ENCODE data around the gene SOX8.
"Not testable (repeated sequence)": the region's sequence is repeated elsewhere in the genome, so short reads cannot be mapped to it uniquely, and the experiment has no call there.

SOX8 gene

GRCh38 chr16:1014771-1015495, 33.4 kb downstream of the SOX8 start:
- no peak for DNase-seq

GRCh38 chr16:1018447-1019198, 37.1 kb downstream of the SOX8 start:
- DNase-seq: no peak
- in situ Hi-C loops (cut with MboI; ENCODE audit: low pct_unique_long_range_greater_than_20kb, low sequenced_read_pairs): no loop called here

More at GRCh38 chr16:1014771-1015495, 33.4 kb downstream of the SOX8 start:
- in situ Hi-C loops (cut with MboI; ENCODE audit: low pct_unique_long_range_greater_than_20kb, low sequenced_read_pairs): no loop called here

GRCh38 chr16:1019231-1020090, 37.9 kb downstream of the SOX8 start:
- no peak for DNase-seq

GRCh38 chr16:1020091-1020399, 38.5 kb downstream of the SOX8 start:
- in situ Hi-C loops (cut with MboI; ENCODE audit: low pct_unique_long_range_greater_than_20kb, low sequenced_read_pairs): no loop called here

More at GRCh38 chr16:1019231-1020090, 37.9 kb downstream of the SOX8 start:
- in situ Hi-C loops (cut with MboI; ENCODE audit: low pct_unique_long_range_greater_than_20kb, low sequenced_read_pairs): no loop called here

GRCh38 chr16:1020591-1020990, 39.0 kb downstream of the SOX8 start:
- in situ Hi-C loops (cut with MboI; ENCODE audit: low pct_unique_long_range_greater_than_20kb, low sequenced_read_pairs): no loop called here
- no peak for DNase-seq

More at GRCh38 chr16:1020091-1020399, 38.5 kb downstream of the SOX8 start:
- no peak for DNase-seq

GRCh38 chr16:1021553-1022160, 40.1 kb downstream of the SOX8 start:
- in situ Hi-C loops (cut with MboI; ENCODE audit: low pct_unique_long_range_greater_than_20kb, low sequenced_read_pairs): no loop called here
- no peak for DNase-seq

- DNase-seq: no peak
- in situ Hi-C loops (cut with MboI; ENCODE audit: low pct_unique_long_range_greater_than_20kb, low sequenced_read_pairs): no loop called here
Observed at GRCh38 chr16:1022466-1022865, 40.9 kb downstream of the SOX8 start.

- in situ Hi-C loops (cut with MboI; ENCODE audit: low pct_unique_long_range_greater_than_20kb, low sequenced_read_pairs): no loop called here
- DNase-seq: no peak
Observed at GRCh38 chr16:1024138-1024537, 42.6 kb downstream of the SOX8 start.

GRCh38 chr16:1025183-1025809, 43.7 kb downstream of the SOX8 start:
- in situ Hi-C loops (cut with MboI; ENCODE audit: low pct_unique_long_range_greater_than_20kb, low sequenced_read_pairs); DNase-seq: not testable (repeated sequence)

GRCh38 chr16:1026057-1026783, 44.6 kb downstream of the SOX8 start:
- no peak for DNase-seq
- in situ Hi-C loops (cut with MboI; ENCODE audit: low pct_unique_long_range_greater_than_20kb, low sequenced_read_pairs): no loop called here

GRCh38 chr16:1026784-1027500, 45.4 kb downstream of the SOX8 start:
- in situ Hi-C loops (cut with MboI; ENCODE audit: low pct_unique_long_range_greater_than_20kb, low sequenced_read_pairs): no loop called here
- DNase-seq: no peak

GRCh38 chr16:1027501-1027815, 45.9 kb downstream of the SOX8 start:
- in situ Hi-C loops (cut with MboI; ENCODE audit: low pct_unique_long_range_greater_than_20kb, low sequenced_read_pairs): no loop called here
- no peak for DNase-seq

GRCh38 chr16:1028056-1028455, 46.5 kb downstream of the SOX8 start:
- DNase-seq: no peak
- in situ Hi-C loops (cut with MboI; ENCODE audit: low pct_unique_long_range_greater_than_20kb, low sequenced_read_pairs): no loop called here

GRCh38 chr16:1028524-1029258, 47.1 kb downstream of the SOX8 start:
- in situ Hi-C loops (cut with MboI; ENCODE audit: low pct_unique_long_range_greater_than_20kb, low sequenced_read_pairs): no loop called here
- DNase-seq: no peak

- DNase-seq: no peak
- in situ Hi-C loops (cut with MboI; ENCODE audit: low pct_unique_long_range_greater_than_20kb, low sequenced_read_pairs): no loop called here
Observed at GRCh38 chr16:1029259-1029545, 47.6 kb downstream of the SOX8 start.

- in situ Hi-C loops (cut with MboI; ENCODE audit: low pct_unique_long_range_greater_than_20kb, low sequenced_read_pairs): no loop called here
- DNase-seq: no peak
Observed at GRCh38 chr16:1030473-1030901, 48.9 kb downstream of the SOX8 start.

GRCh38 chr16:1031666-1032065, 50.1 kb downstream of the SOX8 start:
- in situ Hi-C loops (cut with MboI; ENCODE audit: low pct_unique_long_range_greater_than_20kb, low sequenced_read_pairs): no loop called here
- DNase-seq: no peak

Data from KBM-7 (cell line).